Activated T-helper 1 cell treated with Interleukin-2 at 50 U/mL for 16 hours (primary cell): Measurements from ENCODE around the gene PRKCSH.

Source experiments
- DNase-seq: peaks from one replicate; pipeline ENCODE4 v3.0.0-alpha.2; 2020; ENCODE audit warnings: low read depth

PRKCSH gene

GRCh38 chr19:11478167-11479089, 43.0 kb downstream of the PRKCSH start:
- DNase-seq: no peak

DNA sequence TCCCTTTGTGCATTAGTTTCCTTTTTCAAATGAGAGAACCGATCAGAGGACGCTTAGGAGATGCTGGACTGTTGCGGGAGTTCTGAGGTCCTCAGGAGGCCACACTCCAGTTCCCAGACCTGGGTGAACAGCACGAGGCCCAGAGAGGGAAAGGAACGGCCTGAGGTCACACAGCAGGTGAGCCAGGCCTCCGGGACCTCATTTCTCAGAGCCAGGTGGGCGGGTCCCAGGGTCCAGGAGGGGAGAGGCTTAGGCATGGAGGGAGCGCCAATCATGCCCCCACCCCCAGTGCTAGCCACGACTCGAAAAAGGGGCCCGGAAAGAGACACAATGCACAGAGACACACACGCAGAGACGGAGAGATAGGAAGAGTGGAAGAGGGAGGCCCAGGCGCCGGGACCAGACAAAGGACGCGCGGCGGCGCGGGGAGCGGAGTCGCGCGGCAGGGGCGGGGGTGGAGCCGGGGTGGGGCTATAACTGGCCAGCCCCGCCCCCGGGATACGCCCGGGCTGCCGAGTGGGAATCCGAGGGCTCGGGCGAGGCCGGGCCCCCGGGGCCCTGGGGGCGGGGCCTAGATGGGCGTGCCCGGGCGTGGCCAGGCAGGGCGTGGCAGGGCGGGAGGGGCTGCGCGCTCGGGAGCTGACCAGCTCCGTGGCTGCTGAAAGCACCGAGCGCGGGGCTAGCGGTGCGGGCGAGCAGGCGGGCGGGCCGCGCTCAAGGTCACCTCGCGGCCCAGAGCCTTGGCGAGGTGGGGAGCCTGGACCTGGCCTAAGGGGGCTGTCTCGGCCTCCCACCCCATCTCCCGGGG, 43.9 kb downstream of the PRKCSH start:
- no peak for DNase-seq

- DNase-seq: no peak
Observed at GRCh38 chr19:11479898-11480714, 44.7 kb downstream of the PRKCSH start.

DNA sequence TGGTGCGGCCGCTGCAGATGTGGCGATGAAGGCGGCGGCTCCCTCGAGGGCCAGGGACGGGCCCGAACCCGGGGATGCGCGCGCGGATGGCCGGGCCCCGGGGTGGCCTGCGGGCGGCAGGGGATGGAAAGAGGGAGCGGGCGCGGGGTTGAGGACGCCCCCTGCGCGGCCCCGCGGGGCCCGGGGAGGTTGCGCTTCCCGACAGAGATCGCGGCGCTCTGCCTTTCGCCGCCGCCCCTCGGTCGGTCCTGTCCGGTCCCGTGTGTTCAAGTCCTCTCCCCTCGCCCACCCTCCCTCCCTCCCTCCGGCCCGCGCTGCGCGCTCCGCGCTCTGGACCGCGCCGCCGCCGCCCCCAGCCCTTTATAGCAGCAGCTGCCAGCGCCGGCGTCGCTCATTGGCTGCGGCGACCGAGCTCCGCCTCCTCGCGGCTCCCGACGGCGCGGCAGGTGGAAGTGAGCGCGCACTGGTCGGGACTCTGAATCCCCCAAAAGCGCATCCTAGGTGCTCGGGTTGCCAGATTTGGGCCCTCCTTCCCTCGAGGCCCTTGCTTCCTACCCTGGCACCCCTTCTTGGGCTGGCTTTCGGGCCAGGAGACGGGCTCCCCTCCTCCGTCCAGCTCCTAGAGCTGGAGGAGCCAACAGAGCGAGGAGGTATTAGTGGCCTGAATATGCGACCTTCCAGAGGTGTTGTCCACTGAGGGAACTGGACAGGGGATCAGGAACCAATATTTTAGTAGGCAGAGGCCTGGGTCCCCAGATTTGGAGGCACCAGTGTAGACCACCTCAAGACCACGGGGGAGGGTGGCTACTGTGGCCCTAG, 45.5 kb downstream of the PRKCSH start, which contains the start of gene ELAVL3:
Gene ELAVL3 (minus strand): TSS at position 332 of the 819 bp plus-strand sequence. CDS start 438 bp downstream, outside the sequence.
- DNase-seq: no peak

- no peak for DNase-seq
Observed at GRCh38 chr19:11481534-11482383, 46.3 kb downstream of the PRKCSH start.

GRCh38 chr19:11482384-11483050, 47.1 kb downstream of the PRKCSH start:
- peak; percentile 68 for DNase-seq

DNA sequence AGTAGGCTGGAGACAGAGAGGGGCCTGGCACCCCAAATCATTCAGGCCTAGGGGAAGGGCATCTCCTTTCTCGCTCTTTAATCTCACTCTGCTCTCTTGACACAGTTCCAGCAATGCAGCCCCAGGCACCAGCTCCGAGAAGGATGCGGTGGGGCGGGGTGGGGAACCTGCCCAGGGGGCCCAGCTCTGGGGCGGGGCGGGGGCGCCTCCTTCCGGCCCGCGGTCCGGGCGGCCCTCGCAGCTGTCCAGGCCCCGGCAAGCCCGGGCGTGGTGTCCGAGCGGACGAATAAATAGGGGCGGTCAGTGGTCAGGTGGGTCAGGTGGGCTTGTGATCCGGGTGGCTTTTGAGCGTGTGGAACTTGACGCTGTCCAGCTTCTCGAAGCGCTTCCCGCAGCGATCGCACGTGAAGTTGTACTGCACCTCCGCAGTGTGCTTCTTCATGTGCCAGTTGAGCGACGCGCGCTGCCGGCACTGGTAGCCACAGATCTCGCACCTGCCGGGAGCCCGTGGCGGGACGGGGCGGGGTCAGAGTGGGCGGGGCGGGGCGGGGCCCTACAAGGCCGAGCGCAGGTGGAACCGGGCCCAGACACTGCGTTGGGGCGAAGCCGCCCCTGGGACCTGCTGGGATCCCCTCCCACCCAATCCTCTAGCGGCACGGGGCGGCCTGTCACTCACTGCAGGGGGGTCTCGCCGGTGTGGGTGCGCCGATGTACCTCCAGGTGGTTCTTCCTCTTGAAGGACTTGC, 48.1 kb downstream of the PRKCSH start:
- no peak for DNase-seq

DNA sequence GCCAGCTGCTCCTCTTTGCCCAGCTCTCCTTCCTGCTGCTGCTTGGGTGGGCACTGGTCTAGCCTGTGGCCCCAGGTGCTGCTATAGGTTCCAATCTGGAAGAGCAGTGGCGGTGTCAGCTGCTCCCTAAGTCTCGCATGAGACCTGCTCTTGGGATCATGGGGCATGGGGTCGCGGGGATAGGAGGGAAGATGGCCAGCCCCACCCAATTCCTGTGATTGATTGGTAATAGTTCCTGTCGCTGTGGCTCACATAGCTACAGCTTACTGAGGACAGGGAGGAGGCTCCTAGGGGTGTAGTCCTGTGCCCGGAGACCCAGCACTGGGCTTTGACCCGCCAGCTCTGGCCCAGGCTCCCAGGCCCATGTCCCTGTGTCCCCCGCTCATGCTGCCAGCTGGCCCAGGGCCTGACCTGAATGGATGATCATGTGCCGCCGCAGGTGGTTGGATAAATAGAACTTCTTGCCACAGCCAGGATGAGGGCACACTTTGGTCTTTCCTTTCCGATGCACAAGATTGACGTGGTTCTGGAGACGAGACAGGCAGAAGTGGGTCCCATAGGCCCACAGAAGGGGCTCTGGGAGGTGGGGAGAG, 49.9 kb downstream of the PRKCSH start:
- DNase-seq: no peak

DNA sequence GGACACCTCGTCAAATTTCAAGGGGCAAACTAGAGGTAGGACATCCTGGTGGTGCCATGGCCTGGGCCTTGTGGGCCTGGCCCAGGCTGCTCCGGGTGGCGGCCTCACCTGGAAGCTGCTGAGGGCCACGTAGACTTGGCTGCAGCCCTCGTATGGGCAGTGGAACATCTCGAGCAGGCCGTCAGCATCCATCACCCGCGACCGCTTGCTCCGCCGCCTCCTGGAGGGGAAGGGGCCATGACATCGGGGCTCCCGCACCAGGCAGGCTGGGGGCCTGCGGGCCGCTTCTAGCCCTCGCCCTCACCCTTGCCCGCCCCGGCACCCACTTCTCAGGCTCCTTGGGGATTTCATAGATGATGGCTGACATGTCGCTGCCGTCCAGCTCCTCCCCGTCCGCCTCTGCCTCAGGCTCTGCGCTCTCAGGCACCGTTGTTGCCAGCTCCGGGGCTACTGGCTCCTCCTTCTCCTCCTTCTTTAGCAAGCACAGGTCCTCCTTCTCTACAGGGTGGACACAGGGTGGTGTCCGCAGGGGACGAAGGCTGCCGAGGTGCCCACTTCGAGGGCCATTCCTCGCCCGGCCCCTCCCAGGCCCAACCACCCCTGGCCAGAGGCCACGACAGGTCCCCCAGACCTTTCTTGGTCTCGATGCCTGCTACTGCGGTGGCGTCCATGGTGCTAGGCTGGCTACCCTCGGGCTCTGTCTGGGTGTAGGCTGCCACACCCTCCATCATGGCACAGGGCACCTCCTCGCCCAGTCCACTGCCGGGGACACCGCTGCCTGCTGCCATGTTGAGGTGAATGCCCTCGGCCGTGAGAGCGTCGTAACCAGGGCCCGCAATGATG, 51.4 kb downstream of the PRKCSH start:
- DNase-seq: no peak

- no peak for DNase-seq
Observed at GRCh38 chr19:11489378-11489777, 53.9 kb downstream of the PRKCSH start.

- no peak for DNase-seq
Observed at GRCh38 chr19:11494634-11495285, 59.3 kb downstream of the PRKCSH start.

- DNase-seq: no peak
Observed at GRCh38 chr19:11495481-11495880, 60.0 kb downstream of the PRKCSH start.

DNA sequence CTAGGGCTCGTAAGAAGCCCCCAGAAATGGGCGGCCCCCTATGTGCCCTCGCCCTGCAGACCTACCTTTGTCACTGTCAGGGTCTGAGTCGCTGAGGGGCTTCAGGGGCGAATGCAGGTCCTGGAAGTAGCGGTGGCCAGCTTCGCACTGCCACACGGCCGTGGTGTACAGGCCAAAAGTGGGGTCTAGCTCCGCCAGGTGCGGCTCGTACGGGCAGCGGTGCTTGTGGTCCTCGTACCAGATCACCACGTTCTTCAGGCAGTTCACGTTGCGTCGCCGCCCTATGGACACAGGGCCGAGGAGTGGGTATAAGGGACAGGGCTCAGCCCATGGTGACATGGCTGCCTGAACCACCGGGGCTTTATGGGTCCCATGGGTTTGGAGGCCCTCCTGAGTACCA, 60.5 kb downstream of the PRKCSH start:
- no peak for DNase-seq

GRCh38 chr19:11496391-11497163, 61.1 kb downstream of the PRKCSH start:
- DNase-seq: peak; percentile 46

DNA sequence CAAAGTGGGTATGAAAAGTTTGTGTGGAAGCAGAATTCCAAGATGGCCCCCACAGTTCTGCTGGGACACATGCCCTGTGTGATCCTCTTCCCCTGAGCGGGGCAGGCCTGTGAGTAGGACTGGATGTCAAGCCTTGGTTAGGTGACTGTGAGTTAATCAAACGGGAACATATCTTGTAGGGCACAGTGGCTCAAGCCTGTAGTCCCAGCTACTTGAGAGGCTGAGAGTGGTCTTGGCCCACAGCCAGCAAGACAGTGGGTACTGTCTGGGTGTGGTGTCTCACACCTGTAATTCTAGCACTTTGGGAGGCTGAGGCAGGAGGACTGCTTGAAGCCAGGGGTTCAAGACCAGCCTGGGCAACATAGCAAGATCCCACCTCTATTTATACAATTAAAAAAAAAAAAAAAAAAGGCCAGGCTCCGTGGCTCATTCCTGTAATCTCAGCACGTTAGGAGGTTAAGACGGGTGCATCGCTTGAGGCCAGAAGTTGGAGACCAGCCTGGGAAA, 63.8 kb downstream of the PRKCSH start:
- no peak for DNase-seq

- no peak for DNase-seq
Observed at GRCh38 chr19:11499890-11500420, 64.5 kb downstream of the PRKCSH start.
